GM21447 (cell line): ENCODE results near the gene OR1E2.
"Not testable (repeated sequence)": the region's sequence is repeated elsewhere in the genome, so short reads cannot be mapped to it uniquely, and the experiment has no call there.

ENCODE experiments used
- ATAC-seq: cut with Tn5 transposase; IDR thresholded peaks from one replicate; pipeline ENCODE4 v1.9.1; 2021; ENCODE audit not compliant: unreplicated experiment

OR1E2 gene

DNA sequence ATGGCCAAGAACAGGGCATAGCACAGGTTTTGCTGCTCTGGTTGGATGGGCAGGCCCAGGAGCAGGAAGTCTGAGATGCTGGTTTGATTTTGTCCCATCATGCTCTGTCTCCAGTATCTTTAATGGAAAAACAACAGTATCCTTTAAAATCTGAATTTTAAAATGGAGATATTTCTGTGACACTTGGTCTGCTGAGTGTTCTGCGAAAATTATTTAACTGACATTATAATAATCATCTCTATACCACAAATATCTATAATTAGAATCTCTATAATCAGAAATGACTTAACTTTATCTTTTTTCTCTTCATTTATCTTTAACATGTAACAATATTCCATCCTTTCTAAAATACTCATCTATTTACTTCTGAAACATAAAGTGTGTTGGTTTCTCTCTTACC lies 35.3 kb downstream of the OR1E2 start, which contains the start of gene OR1E1:
Gene OR1E1, minus strand, starts transcription at position 101 of the 400 bp plus-strand sequence. Its CDS starts 0 bp downstream, at position 101.
- no peak for ATAC-seq

DNA sequence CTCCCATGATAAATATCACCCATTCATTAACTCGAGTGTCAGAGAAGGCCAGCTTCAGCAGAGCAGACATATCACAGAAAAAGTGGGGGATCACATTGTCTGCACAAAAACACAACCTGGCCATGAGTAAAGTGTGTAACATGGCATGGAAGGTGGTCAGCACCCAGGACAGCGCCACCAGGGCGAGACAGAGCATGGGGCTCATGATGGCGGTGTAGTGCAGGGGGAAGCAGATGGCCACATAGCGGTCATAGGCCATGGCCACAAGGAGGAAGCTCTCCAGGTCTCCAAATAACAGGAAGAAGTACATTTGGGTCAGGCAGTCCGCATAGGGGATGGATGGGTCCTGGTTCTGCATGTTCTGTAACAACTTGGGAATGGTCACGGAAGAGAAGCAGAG lies 35.8 kb downstream of the OR1E2 start:
- ATAC-seq: not testable (repeated sequence)

DNA sequence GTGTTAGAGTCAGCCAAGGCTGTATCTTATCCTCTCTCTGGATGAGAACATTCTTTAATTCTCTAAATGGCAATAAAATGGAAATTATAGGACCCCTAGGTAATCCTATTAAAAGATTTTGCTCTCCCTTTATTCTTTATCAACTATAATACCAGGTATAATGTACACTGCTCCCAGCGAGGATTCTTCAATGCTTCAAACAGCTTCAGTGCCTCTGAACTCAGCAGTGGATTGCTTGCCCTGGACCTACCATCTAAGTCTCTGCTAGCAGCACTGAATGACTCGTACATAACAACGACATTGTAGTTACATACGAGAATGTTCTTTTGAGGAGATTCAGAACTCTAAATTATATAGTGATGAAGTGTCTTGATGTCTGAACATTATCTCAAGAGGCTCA lies 43.9 kb downstream of the OR1E2 start:
- ATAC-seq: no peak

DNA sequence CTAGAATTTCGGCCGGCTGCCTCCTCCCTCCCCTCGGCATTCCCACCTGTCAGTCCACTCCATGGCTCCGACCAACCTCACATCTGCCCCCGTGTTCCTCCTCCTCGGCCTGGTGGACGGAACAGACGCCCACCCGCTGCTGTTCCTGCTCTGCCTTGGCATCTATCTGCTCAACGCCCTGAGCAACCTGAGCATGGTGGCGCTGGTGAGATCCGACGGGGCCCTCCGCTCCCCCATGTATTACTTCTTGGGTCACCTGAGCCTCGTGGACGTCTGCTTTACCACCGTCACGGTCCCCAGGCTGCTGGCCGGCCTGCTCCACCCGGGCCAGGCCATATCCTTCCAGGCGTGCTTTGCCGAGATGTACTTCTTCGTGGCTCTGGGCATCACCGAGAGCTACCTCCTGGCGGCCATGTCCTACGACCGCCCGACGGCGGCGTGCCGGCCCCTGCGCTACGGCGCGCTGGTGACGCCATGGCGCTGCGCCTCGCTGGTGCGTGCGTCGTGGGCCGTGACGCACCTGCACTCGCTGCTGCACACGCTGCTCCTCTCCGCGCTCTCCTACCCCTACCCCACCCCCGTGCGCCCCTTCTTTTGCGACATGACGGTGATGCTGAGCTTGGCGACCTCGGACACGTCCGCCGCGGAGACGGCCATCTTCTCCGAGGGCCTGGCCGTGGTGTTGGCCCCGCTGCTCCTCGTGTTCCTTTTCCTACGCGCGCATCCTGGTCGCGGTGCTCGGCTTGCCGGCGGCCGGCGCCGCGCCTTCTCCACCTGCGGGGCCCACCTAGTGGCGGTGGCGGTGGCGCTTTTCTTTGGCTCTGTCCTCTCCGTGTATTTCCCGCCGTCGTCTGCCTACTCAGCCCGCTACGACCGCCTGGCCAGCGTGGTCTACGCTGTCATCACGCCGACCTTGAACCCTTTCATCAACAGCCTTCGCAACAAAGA lies 47.5 kb downstream of the OR1E2 start, which contains the start of gene OR3A2:
Gene OR3A2, minus strand, starts transcription at position 440 of the 948 bp plus-strand sequence.
- ATAC-seq: no peak
